ENCODE results near the gene GDI1.

GRCh38 chrX:154450312-154450711, 13.4 kb downstream of the GDI1 start:
- TF ChIP-seq ZNF776 (tag by site-specific recombination; IDR thresholded peaks at IDR 0.05; ENCODE audit: borderline replicate concordance) (no peak), TCF7L2 (IDR thresholded peaks at IDR 0.05; ENCODE audit: borderline replicate concordance, low read depth, low read length) (no peak), ZNF23 (tag by site-specific recombination; IDR thresholded peaks at IDR 0.05; ENCODE audit: borderline replicate concordance) (no peak), ZNF148 (tag by site-specific recombination; IDR thresholded peaks at IDR 0.05; ENCODE audit: borderline replicate concordance) (no peak), CTCF (tag by site-specific recombination; IDR thresholded peaks at IDR 0.05) (no peak), ZEB2 (tag by site-specific recombination; IDR thresholded peaks at IDR 0.05) (no peak), ZBTB26 (tag by site-specific recombination; optimal IDR thresholded peaks at IDR 0.05) (no peak), ZNF366 (tag by site-specific recombination; conservative IDR thresholded peaks at IDR 0.05) (no peak), ZBTB1 (tag by site-specific recombination; IDR thresholded peaks at IDR 0.05) (no peak)

Measured in HEK293 (cell line).